Uterus (tissue), 2 donors: Measurements from ENCODE around the gene TSPAN19.

Experiments used
- CTCF ChIP-seq, 4 experiments: fragments of 200-600 bp in 2 of 4; fragments of 450-650 bp in 2 of 4; sonication (generic) in 2 of 4; IDR thresholded peaks; one replicate each; pipeline ENCODE4 v1.5.1; 2016 to 2019; ENCODE audit warnings: antibody characterized with exemption in 4 of 4, mild to moderate bottlenecking in 2 of 4, moderate library complexity in 1 of 4
- POLR2A ChIP-seq, 2 donors: fragments of 450-650 bp; IDR thresholded peaks; one replicate each; pipeline ENCODE4 v1.6.1; 2016; ENCODE audit warnings: antibody characterized with exemption in 2 of 2, mild to moderate bottlenecking in 1 of 2, moderate library complexity in 1 of 2

GRCh38 chr12:85029456-85029855, 6.6 kb downstream of the TSPAN19 start:
- TF ChIP-seq POLR2A (IDR thresholded peaks at IDR 0.05) (no peak), CTCF (IDR thresholded peaks at IDR 0.05) (peak; percentile 25 to 35 (median 32))
